HCT116 (cell line): Measurements from ENCODE around the gene DPYD. TPM values are rescaled to one million over a fixed set of nuclear protein-coding genes. Genes with fewer than 3 reads are reported as not detected.

ENCODE experiments used
- ATAC-seq: fragments of 200-7000 bp; cut with Tn5 transposase; 2 replicates; pipeline ENCODE4 v1.9.1; 2020; ENCODE audit warnings: mild to moderate bottlenecking, moderate library complexity
- BruUV-seq: library from RNA; stranded (reverse); fragments of 400-500 nt; replicated peaks from 2 replicates; lab custom pipeline; 2021; lab: Mats Ljungman, UMichigan
- CTCF ChIA-PET: fragments of 300-600 bp; sonication (Branson Sonifier 250); formaldehyde crosslinking; loops from one replicate; lab custom pipeline; 2021; ENCODE audit warnings: antibody characterized with exemption; lab: Charles Lee
- POLR2A ChIA-PET: fragments of 300-600, 350-600 bp; sonication (Branson Sonifier 250); formaldehyde crosslinking; loops from one replicate; lab custom pipeline; 2021; ENCODE audit warnings: antibody characterized with exemption; lab: Charles Lee
- RAD21 ChIA-PET, 2 experiments: fragments of 300-600 bp; sonication (Branson Sonifier 250); formaldehyde crosslinking; loops; one replicate each; lab custom pipeline; 2023; ENCODE audit warnings: low total read pairs in 2 of 2; ENCODE audit not compliant: uncharacterized antibody in 2 of 2, unreplicated experiment in 2 of 2, low non-redundant PET in 1 of 2; lab: Charles Lee
- DNase-seq: peaks from one replicate; pipeline ENCODE4 v3.0.0-alpha.2; 2010; ENCODE audit warnings: low read depth, low spot score
- H2AFZ ChIP-seq: fragments of 200-600 bp; shearing (Covaris generic), sonication (generic); 2 replicates; pipeline ENCODE4 v1.6.1; 2017; ENCODE audit warnings: low read depth, mixed run types, mixed read lengths, antibody characterized with exemption, low read length; ENCODE audit not compliant: poor library complexity, severe bottlenecking
- H3K27ac ChIP-seq: 2 replicates; pipeline ENCODE4 v1.5.1; 2012; ENCODE audit warnings: low read depth, low read length
- H3K27me3 ChIP-seq: fragments of 200-600 bp; sonication (generic); 2 replicates; pipeline ENCODE4 v1.6.1; 2016; ENCODE audit warnings: mixed run types, low read length, mixed read lengths; ENCODE audit not compliant: insufficient read depth
- H3K36me3 ChIP-seq, 2 experiments: fragments of 200-500 bp in 1 of 2; fragments of 200-600 bp in 1 of 2; sonication (Bioruptor generic) in 1 of 2; sonication (generic) in 1 of 2; 2 replicates each; pipeline versions ENCODE4 v1.5.1 to v1.6.1; 2014 to 2016; ENCODE audit warnings: low read length in 2 of 2, inconsistent platforms in 1 of 2, mixed read lengths in 1 of 2, mixed run types in 1 of 2; ENCODE audit not compliant: insufficient read depth in 2 of 2, control insufficient read depth in 1 of 2
- H3K4me1 ChIP-seq, 2 experiments: fragments of 200-600 bp in 1 of 2; sonication (generic) in 1 of 2; 2 replicates each; pipeline versions ENCODE4 v1.5.1 to v1.6.1; 2012 to 2017; ENCODE audit warnings: low read length in 2 of 2, inconsistent platforms in 1 of 2, mild to moderate bottlenecking in 1 of 2, mixed read lengths in 1 of 2, mixed run types in 1 of 2, moderate library complexity in 1 of 2; ENCODE audit not compliant: insufficient read depth in 2 of 2, control insufficient read depth in 1 of 2
- H3K4me2 ChIP-seq: fragments of 200-600 bp; sonication (generic); 2 replicates; pipeline ENCODE4 v1.6.1; 2017; ENCODE audit warnings: mixed run types, low read length, mixed read lengths
- H3K4me3 ChIP-seq, 2 experiments: fragments of 200-600 bp in 1 of 2; sonication (generic) in 1 of 2; replicated peaks in 1 of 2; 2 replicates each; pipeline ENCODE4 v1.5.1; 2011 to 2016; ENCODE audit warnings: low read length in 2 of 2, control low read depth in 1 of 2, low read depth in 1 of 2, mild to moderate bottlenecking in 1 of 2, mixed read lengths in 1 of 2, mixed run types in 1 of 2
- H3K79me2 ChIP-seq: fragments of 200-600 bp; sonication (generic); 2 replicates; pipeline ENCODE4 v1.6.1; 2017; ENCODE audit warnings: mild to moderate bottlenecking, mixed run types, low read length, moderate library complexity, mixed read lengths; ENCODE audit not compliant: insufficient read depth
- H3K9ac ChIP-seq: fragments of 200-600 bp; sonication (generic); 2 replicates; pipeline ENCODE4 v1.6.1; 2016; ENCODE audit warnings: low read length, mixed read lengths
- H3K9me2 ChIP-seq: fragments of 200-600 bp; sonication (generic), shearing (Covaris generic); 2 replicates; pipeline ENCODE4 v1.6.1; 2017; ENCODE audit warnings: mixed run types, mild to moderate bottlenecking, moderate library complexity; ENCODE audit not compliant: insufficient read depth
- H3K9me3 ChIP-seq, 2 experiments: fragments of 200-500 bp in 1 of 2; fragments of 200-600 bp in 1 of 2; sonication (Bioruptor generic) in 1 of 2; sonication (generic) in 1 of 2; 2 replicates each; pipeline ENCODE4 v1.6.1; 2014 to 2017; ENCODE audit warnings: low read length in 2 of 2, mixed read lengths in 2 of 2, inconsistent platforms in 1 of 2, low read depth in 1 of 2, mild to moderate bottlenecking in 1 of 2, mixed run types in 1 of 2, moderate library complexity in 1 of 2; ENCODE audit not compliant: control insufficient read depth in 1 of 2, insufficient read depth in 1 of 2
- H4K20me1 ChIP-seq: fragments of 200-600 bp; sonication (generic), shearing (Covaris generic); 2 replicates; pipeline ENCODE4 v1.6.1; 2017; ENCODE audit warnings: mixed run types, mild to moderate bottlenecking, moderate library complexity; ENCODE audit not compliant: insufficient read depth
- CBX3 ChIP-seq: IDR thresholded peaks from 2 replicates; pipeline ENCODE4 v1.6.1; 2012; ENCODE audit warnings: low read depth
- CEBPB ChIP-seq: IDR thresholded peaks from 2 replicates; pipeline ENCODE4 v1.6.1; 2012; ENCODE audit warnings: low read depth
- FOSL1 ChIP-seq: IDR thresholded peaks from 2 replicates; pipeline ENCODE4 v1.6.1; 2012; ENCODE audit warnings: low read depth
- JUND ChIP-seq: IDR thresholded peaks from 2 replicates; pipeline ENCODE4 v1.6.1; 2012
- POLR2A ChIP-seq: IDR thresholded peaks from 2 replicates; pipeline ENCODE4 v1.7.0; 2011; ENCODE audit warnings: borderline replicate concordance; ENCODE audit not compliant: insufficient read depth, insufficient read length; ENCODE audit errors: extremely low read depth
- REST ChIP-seq: IDR thresholded peaks from 2 replicates; pipeline ENCODE4 v1.6.1; 2012; ENCODE audit warnings: low read depth
- TCF7L2 ChIP-seq: IDR thresholded peaks from 2 replicates; pipeline ENCODE4 v1.7.0; 2011; ENCODE audit warnings: borderline replicate concordance, inconsistent platforms; ENCODE audit not compliant: insufficient read depth, insufficient read length; ENCODE audit errors: extremely low read depth
- ZBTB33 ChIP-seq: IDR thresholded peaks from 2 replicates; pipeline ENCODE4 v1.6.1; 2011; ENCODE audit warnings: mild to moderate bottlenecking, low read length, moderate library complexity; ENCODE audit not compliant: insufficient replicate concordance; ENCODE audit errors: extremely low read depth
- ZFX ChIP-seq: fragments of 450-650 bp; IDR thresholded peaks from 2 replicates; pipeline ENCODE4 v1.6.1; 2017
- ZNF274 ChIP-seq: fragments of 200-500 bp; sonication (Bioruptor generic); IDR thresholded peaks from 2 replicates; pipeline ENCODE4 v1.6.1; 2014; ENCODE audit warnings: mild to moderate bottlenecking, low read depth, low read length, inconsistent platforms
- intact Hi-C: fragments of 100-400 bp; cut with micrococcal nuclease; formaldehyde crosslinking; loops from 2 replicates; pipeline ENCODE4 v1.10.0; 2022
- total RNA-seq: library from RNA; stranded (reverse); gene quantifications from one replicate; pipeline ENCODE4 v1.2.1, GENCODE V29; 2021; ENCODE audit not compliant: unreplicated experiment

DPYD gene
- total RNA-seq, 1 experiment from 2014 or later = 1.7 TPM

- Histone ChIP-seq H3K79me2 (no peaks in the 10 kb centered on the region), H4K20me1 (no peaks in the 10 kb centered on the region), H3K9me2 (no peaks in the 10 kb centered on the region), H3K27ac (no peak overlapping the region), H3K9ac (no peak overlapping the region), H3K36me3 (no peaks in the 10 kb centered on the region), H2AFZ (no peak overlapping the region), H3K9me3 (no peaks in the 10 kb centered on the region), H3K4me1 (no peaks in the 10 kb centered on the region), H3K27me3 (no peaks in the 10 kb centered on the region), H3K4me2 (no peak overlapping the region), H3K4me3 (no peak overlapping the region)
- ATAC-seq (no peak), DNase-seq (no peak)
- no peak for TF ChIP-seq JUND
- TF ChIP-seq ZFX = no peak
- no peak for TF ChIP-seq CBX3
- no peak for TF ChIP-seq REST
- no peak for TF ChIP-seq CEBPB
- TF ChIP-seq ZBTB33 = no peak
- TF ChIP-seq TCF7L2 = no peak
- TF ChIP-seq POLR2A = no peak
- TF ChIP-seq ZNF274 = no peak
- no peak for TF ChIP-seq FOSL1
- intact Hi-C loops = no loop called here
- ChIA-PET RAD21 (no interaction called here), POLR2A (no interaction called here), CTCF (no interaction called here)
- no TSS peak for BruUV-seq
These were observed 375.4 kb downstream of the DPYD start for GRCh38 chr1:97545446-97545845.
